Lower leg skin (tissue), 3 donors: ENCODE results near the gene PRKAR1B.

Experiments
- CTCF ChIP-seq, 3 donors: fragments of 450-650 bp; IDR thresholded peaks; one replicate each; pipeline ENCODE4 v1.5.1; 2016; ENCODE audit warnings: antibody characterized with exemption in 3 of 3, mild to moderate bottlenecking in 3 of 3, moderate library complexity in 2 of 3
- POLR2A ChIP-seq, 2 donors: fragments of 450-650 bp; IDR thresholded peaks; one replicate each; pipeline ENCODE4 v1.6.1; 2016 to 2017; ENCODE audit warnings: antibody characterized with exemption in 2 of 2, mild to moderate bottlenecking in 1 of 2, moderate library complexity in 1 of 2

GRCh38 chr7:564176-564865 lies 162.8 kb downstream of the PRKAR1B start:
- TF ChIP-seq POLR2A (IDR thresholded peaks at IDR 0.05): no peak
- no peak for TF ChIP-seq CTCF (IDR thresholded peaks at IDR 0.05)
